ENCODE data around the gene SSR3. TPM values are rescaled to one million over a fixed set of nuclear protein-coding genes. Genes with fewer than 3 reads are reported as not detected.
A peak's percentile ranks its signal among the peaks of the same experiment; 100 is the strongest.

The SSR3 gene
- total RNA-seq, 4 donors from 2014 or later = 99.6 to 308 (median 165) TPM

DNA sequence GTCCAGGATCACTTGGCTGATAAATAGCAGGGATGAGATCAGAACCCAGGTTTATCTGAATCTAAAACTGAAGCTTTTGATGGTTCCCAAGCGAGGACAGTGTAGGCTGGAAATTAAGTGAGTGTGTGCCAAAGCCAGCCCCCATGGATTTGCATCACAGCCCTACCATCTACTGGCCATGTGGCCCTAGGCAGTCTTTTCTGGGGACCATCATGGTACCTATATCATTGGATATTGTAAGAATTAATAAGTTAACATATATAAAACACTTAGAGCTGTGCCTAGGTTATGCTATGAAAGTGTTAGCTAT is 32.8 kb upstream of the SSR3 start:
- no peak for TF ChIP-seq POLR2AphosphoS5 (IDR thresholded peaks at IDR 0.05)
- no peak for ATAC-seq
- no peaks in the 10 kb centered on the region for H3K27me3 ChIP-seq
- H3K27ac ChIP-seq = no peak overlapping the region
- no peaks in the 10 kb centered on the region for H3K36me3 ChIP-seq
- no peaks in the 10 kb centered on the region for H3K4me1 ChIP-seq
- no peaks in the 10 kb centered on the region for H3K9me3 ChIP-seq
- no peak overlapping the region for H3K4me3 ChIP-seq
- WGBS, 2 donors (ENCODE audit: low coverage in 1 of 2) = 86 to 90% methylated on average over 1 of the region's 1 CpG

DNA sequence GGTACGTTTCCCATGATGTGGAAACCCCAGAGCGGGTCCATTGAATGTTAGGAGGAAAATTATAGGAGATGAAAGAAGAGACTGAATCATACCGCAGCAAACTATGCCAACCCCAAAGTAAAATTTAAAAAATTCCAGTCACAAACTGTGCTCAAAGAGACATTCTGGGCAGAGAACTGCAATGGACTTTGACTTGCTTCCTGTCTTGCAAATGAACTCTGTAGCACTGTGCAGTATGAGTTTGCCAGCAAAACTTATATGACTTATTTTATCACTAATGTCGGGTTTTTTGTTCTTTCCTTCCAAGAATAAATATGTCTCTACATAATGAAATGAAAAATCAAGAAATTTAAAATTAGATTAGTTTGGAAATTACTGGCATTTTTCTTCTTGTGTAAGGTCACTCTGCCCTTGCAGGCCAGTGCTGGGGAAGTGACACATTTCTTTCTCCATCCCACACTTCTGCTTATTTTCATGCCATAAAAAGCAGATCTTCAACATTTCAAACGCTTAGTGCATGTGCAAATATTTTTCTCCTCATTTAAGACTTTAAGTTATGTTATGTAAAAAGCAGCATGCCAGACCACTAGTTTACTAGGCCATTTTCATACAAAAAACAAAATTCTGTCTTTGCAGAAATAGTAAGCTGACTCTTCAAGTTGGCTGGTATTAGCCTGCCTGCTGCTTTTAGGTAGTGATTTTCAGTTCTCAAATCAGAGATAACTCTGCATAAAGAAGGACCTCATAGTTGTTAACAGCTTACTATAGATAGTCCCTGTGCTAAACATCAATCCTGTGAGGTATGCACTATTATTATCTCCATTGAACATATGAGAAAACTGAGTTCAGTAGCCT is 32.2 kb upstream of the SSR3 start:
- H3K9me3 ChIP-seq = no peaks in the 10 kb centered on the region
- no peaks in the 10 kb centered on the region for H3K27me3 ChIP-seq
- H3K36me3 ChIP-seq = no peaks in the 10 kb centered on the region
- WGBS, 2 donors (ENCODE audit: low coverage in 1 of 2) = 62 to 66% methylated on average over 4 to 5 of the region's 5 CpGs
- H3K4me3 ChIP-seq = no peak overlapping the region
- ATAC-seq = peak; percentile 31
- TF ChIP-seq EP300 (IDR thresholded peaks at IDR 0.05) = no peak
- no peak for TF ChIP-seq POLR2A (IDR thresholded peaks at IDR 0.05)
- TF ChIP-seq POLR2AphosphoS5 (IDR thresholded peaks at IDR 0.05) = no peak
- no peak for TF ChIP-seq CTCF (IDR thresholded peaks at IDR 0.05)
- no peak overlapping the region for H3K27ac ChIP-seq
- no peaks in the 10 kb centered on the region for H3K4me1 ChIP-seq

DNA sequence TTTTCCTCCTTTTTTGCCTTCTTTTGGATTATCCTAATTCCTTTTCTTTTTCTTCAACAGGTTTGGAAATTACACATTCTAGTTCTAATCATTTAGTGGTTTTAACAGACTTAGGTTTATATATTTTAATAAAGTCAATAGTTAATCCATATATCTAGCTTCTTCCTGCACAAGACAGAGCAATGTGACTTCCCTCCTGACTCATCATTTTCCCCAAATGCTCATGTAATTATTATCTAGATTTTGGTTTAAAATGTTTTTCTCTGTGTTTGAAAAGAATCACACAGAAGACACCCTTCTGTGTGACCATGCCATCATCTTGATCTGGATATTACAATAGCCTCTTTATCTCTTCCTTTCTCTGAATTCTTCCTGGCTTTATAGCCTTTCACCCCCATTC is 28.6 kb upstream of the SSR3 start:
- no peak overlapping the region for H3K27ac ChIP-seq
- no peak for ATAC-seq
- H3K4me1 ChIP-seq = no peaks in the 10 kb centered on the region
- no peak for TF ChIP-seq CTCF (IDR thresholded peaks at IDR 0.05)
- TF ChIP-seq EP300 (IDR thresholded peaks at IDR 0.05) = no peak
- no peak for TF ChIP-seq POLR2AphosphoS5 (IDR thresholded peaks at IDR 0.05)
- no peaks in the 10 kb centered on the region for H3K27me3 ChIP-seq
- no peaks in the 10 kb centered on the region for H3K9me3 ChIP-seq
- no peaks in the 10 kb centered on the region for H3K36me3 ChIP-seq
- H3K4me3 ChIP-seq = no peak overlapping the region

DNA sequence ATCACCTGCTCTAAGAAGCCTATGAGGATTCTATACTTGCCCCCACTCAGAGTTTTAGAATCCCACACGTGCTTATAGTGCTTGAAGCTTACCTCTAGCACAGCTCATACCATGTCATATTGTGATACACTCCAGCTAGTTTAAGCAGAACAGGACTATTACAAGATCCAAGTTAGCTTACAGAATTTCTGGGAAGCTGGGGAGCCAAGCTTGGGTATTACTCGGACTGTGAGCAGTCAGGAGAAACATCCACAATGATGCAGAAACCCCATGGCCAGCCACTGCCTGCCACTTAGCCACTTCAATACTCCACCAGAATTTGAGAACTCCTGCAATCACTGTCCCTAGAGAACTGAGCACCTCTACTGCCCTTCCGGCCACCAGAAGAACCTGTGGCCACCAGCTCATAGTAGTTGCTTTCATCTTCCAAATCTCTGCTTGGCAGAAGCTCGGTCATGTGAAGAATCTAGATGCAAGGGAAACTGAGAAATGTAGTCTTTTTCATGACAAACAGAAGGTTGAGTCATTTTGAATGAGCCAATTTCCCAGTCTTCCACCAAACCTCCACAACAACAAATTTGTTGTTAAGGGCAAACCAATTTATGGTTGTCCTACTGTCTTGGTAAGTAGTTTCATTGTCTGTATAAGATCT is 27.7 kb upstream of the SSR3 start:
- Histone ChIP-seq H3K27ac (no peak overlapping the region), H3K9me3 (no peaks in the 10 kb centered on the region), H3K4me3 (no peak overlapping the region), H3K27me3 (no peaks in the 10 kb centered on the region), H3K36me3 (no peaks in the 10 kb centered on the region), H3K4me1 (no peaks in the 10 kb centered on the region)
- TF ChIP-seq CTCF (IDR thresholded peaks at IDR 0.05) (no peak), POLR2A (IDR thresholded peaks at IDR 0.05) (no peak)
- 77 to 92% methylated on average over 3 to 4 of the region's 4 CpGs for WGBS, 2 donors (ENCODE audit: low coverage in 1 of 2)
- no peak for ATAC-seq

GRCh38 chr3:156581954-156582353 is 27.0 kb upstream of the SSR3 start:
- Histone ChIP-seq H3K4me3 (no peak overlapping the region), H3K9me3 (no peaks in the 10 kb centered on the region), H3K27ac (no peak overlapping the region), H3K36me3 (no peaks in the 10 kb centered on the region), H3K4me1 (no peaks in the 10 kb centered on the region), H3K27me3 (no peaks in the 10 kb centered on the region)
- ATAC-seq = no peak
- TF ChIP-seq POLR2AphosphoS5 (IDR thresholded peaks at IDR 0.05) = no peak
- TF ChIP-seq POLR2A (IDR thresholded peaks at IDR 0.05) = no peak
- TF ChIP-seq CTCF (IDR thresholded peaks at IDR 0.05) = no peak
- TF ChIP-seq EP300 (IDR thresholded peaks at IDR 0.05) = no peak

All from gastroesophageal sphincter (tissue), 4 donors.